GM12878 (cell line): ENCODE measurements around the gene PSMB5. TPM values are rescaled to one million over a fixed set of nuclear protein-coding genes. Genes with fewer than 3 reads are reported as not detected.

Experiments used
- ATAC-seq: fragments of 200-7000 bp; cut with Tn5 transposase; 3 replicates; pipeline ENCODE4 v1.9.1; 2020; ENCODE audit warnings: mild to moderate bottlenecking, moderate library complexity
- BruUV-seq: library from RNA; stranded (reverse); fragments of 400-500 nt; replicated peaks from 2 replicates; lab custom pipeline; 2021; lab: Mats Ljungman, UMichigan
- CTCF ChIA-PET: fragments of 300-600 bp; sonication (Branson Sonifier 250); formaldehyde crosslinking; extraction: SDS; loops from one replicate; lab custom pipeline; 2021; ENCODE audit warnings: inconsistent platforms; lab: Yijun Ruan, JAX
- POLR2A ChIA-PET: fragments of 350-600 bp; formaldehyde crosslinking; extraction: SDS; loops from one replicate; lab custom pipeline; 2021; ENCODE audit warnings: inconsistent platforms; lab: Charles Lee
- RAD21 ChIA-PET: fragments of 300-600 bp; sonication (Branson Sonifier 250); formaldehyde crosslinking; loops from one replicate; lab custom pipeline; 2023; ENCODE audit warnings: antibody characterized with exemption; ENCODE audit not compliant: unreplicated experiment; lab: Charles Lee
- SMC1A ChIA-PET: fragments of 300-600 bp; sonication (Branson Sonifier 250); formaldehyde crosslinking; loops from one replicate; lab custom pipeline; 2023; ENCODE audit not compliant: unreplicated experiment, uncharacterized antibody; lab: Charles Lee
- DNase-seq: peaks from one replicate; pipeline ENCODE4 v3.0.0-alpha.2; 2011; ENCODE audit warnings: low read depth, low spot score
- FAIRE-seq: peaks from 3 replicates; lab custom pipeline; 2011; peaks lifted over from hg19 to GRCh38; lab: Jason Lieb, UNC
- H2AFZ ChIP-seq: 2 replicates; pipeline ENCODE4 v1.6.0; 2011; ENCODE audit warnings: low read depth, low read length, control low read depth; ENCODE audit not compliant: control insufficient read depth
- H3K27ac ChIP-seq: 2 replicates; pipeline ENCODE4 v1.5.1; 2011; ENCODE audit warnings: control low read depth; ENCODE audit not compliant: control insufficient read depth, insufficient read depth
- H3K27me3 ChIP-seq, 2 experiments: replicated peaks in 1 of 2; 2 replicates each; pipeline versions ENCODE4 v1.6.0 to v1.6.1; 2011; ENCODE audit warnings: low read length in 1 of 2; ENCODE audit not compliant: control insufficient read depth in 2 of 2, insufficient read depth in 2 of 2
- H3K36me3 ChIP-seq, 2 experiments: 2 replicates each; pipeline ENCODE4 v1.5.1; 2011; ENCODE audit warnings: low read length in 1 of 2; ENCODE audit not compliant: control insufficient read depth in 2 of 2, insufficient read depth in 2 of 2
- H3K4me1 ChIP-seq: 2 replicates; pipeline ENCODE4 v1.6.1; 2011; ENCODE audit warnings: mild to moderate bottlenecking, low read length, moderate library complexity, mixed read lengths; ENCODE audit not compliant: control insufficient read depth, insufficient read depth
- H3K4me2 ChIP-seq: 2 replicates; pipeline ENCODE4 v1.6.0; 2011; ENCODE audit warnings: control low read depth; ENCODE audit not compliant: control insufficient read depth, insufficient read depth
- H3K4me3 ChIP-seq: fragments of 200-600 bp; sonication (generic); 2 replicates; pipeline ENCODE4 v1.5.1; 2016
- H3K79me2 ChIP-seq: 2 replicates; pipeline ENCODE4 v1.6.0; 2011; ENCODE audit warnings: low read length; ENCODE audit not compliant: control insufficient read depth, insufficient read depth
- H3K9ac ChIP-seq: 2 replicates; pipeline ENCODE4 v1.8.0; 2011; ENCODE audit warnings: low read length, control low read depth, mixed read lengths; ENCODE audit not compliant: control insufficient read depth, insufficient read depth
- H3K9me3 ChIP-seq: replicated peaks from 3 replicates; pipeline ENCODE4 v1.5.1; 2011; ENCODE audit warnings: mild to moderate bottlenecking, low read length; ENCODE audit not compliant: control insufficient read depth, insufficient read depth
- H4K20me1 ChIP-seq: 2 replicates; pipeline ENCODE4 v1.6.0; 2011; ENCODE audit not compliant: control insufficient read depth, insufficient read depth
- CHD1 ChIP-seq: IDR thresholded peaks from 2 replicates; pipeline ENCODE4 v1.6.1; 2012; ENCODE audit warnings: low read depth, low read length, improper control_type of control experiment
- CREM ChIP-seq: IDR thresholded peaks from 2 replicates; pipeline ENCODE4 v1.6.1; 2014; ENCODE audit warnings: antibody characterized with exemption, low read depth
- DPF2 ChIP-seq: fragments of 450-650 bp; IDR thresholded peaks from 2 replicates; pipeline ENCODE4 v1.6.1; 2017; ENCODE audit warnings: mild to moderate bottlenecking
- EZH2 ChIP-seq: IDR thresholded peaks from 2 replicates; pipeline ENCODE4 v1.6.1; 2012; ENCODE audit warnings: low read depth, mild to moderate bottlenecking, control low read depth, inconsistent platforms, low read length, borderline replicate concordance; ENCODE audit not compliant: control insufficient read depth
- MTA3 ChIP-seq: IDR thresholded peaks from 2 replicates; pipeline ENCODE4 v1.6.1; 2012; ENCODE audit warnings: low read length, inconsistent platforms, borderline replicate concordance
- NR2C2 ChIP-seq: IDR thresholded peaks from 2 replicates; pipeline ENCODE4 v1.6.1; 2011; ENCODE audit warnings: borderline replicate concordance, low read depth; ENCODE audit not compliant: control insufficient read depth, insufficient read length
- POLR2A ChIP-seq: IDR thresholded peaks from 2 replicates; pipeline ENCODE4 v1.6.1; 2011; ENCODE audit warnings: low read depth, mild to moderate bottlenecking, low read length
- POU2F2 ChIP-seq: IDR thresholded peaks from 3 replicates; pipeline ENCODE4 v1.6.1; 2011; ENCODE audit warnings: low read depth, mild to moderate bottlenecking, low read length, borderline replicate concordance
- RUNX3 ChIP-seq: IDR thresholded peaks from 2 replicates; pipeline ENCODE4 v1.6.1; 2012; ENCODE audit warnings: low read length, inconsistent platforms
- SIN3A ChIP-seq: IDR thresholded peaks from 2 replicates; pipeline ENCODE4 v1.6.1; 2012; ENCODE audit warnings: low read depth, low read length, improper control_type of control experiment
- SPI1 ChIP-seq: IDR thresholded peaks from 2 replicates; pipeline ENCODE4 v1.6.1; 2011; ENCODE audit warnings: low read depth, mild to moderate bottlenecking, low read length, moderate library complexity, borderline replicate concordance; ENCODE audit not compliant: insufficient read depth
- SRF ChIP-seq, 2 experiments: IDR thresholded peaks; 2 replicates each; pipeline ENCODE4 v1.6.1; 2011; ENCODE audit warnings: low read depth in 2 of 2, low read length in 2 of 2, mild to moderate bottlenecking in 1 of 2, moderate library complexity in 1 of 2
- STAT1 ChIP-seq: fragments of 450-650 bp; conservative IDR thresholded peaks from 2 replicates; pipeline ENCODE4 v1.6.1; 2014; ENCODE audit warnings: antibody characterized with exemption, mild to moderate bottlenecking
- TARDBP ChIP-seq: IDR thresholded peaks from 2 replicates; pipeline ENCODE4 v1.6.1; 2016; ENCODE audit warnings: borderline replicate concordance
- TCF7 ChIP-seq: IDR thresholded peaks from 2 replicates; pipeline ENCODE4 v1.6.1; 2014; ENCODE audit warnings: antibody characterized with exemption, borderline replicate concordance
- WRNIP1 ChIP-seq: IDR thresholded peaks from 2 replicates; pipeline ENCODE4 v1.6.1; 2011; ENCODE audit warnings: low read depth, low read length, improper control_type of control experiment, borderline replicate concordance
- YBX1 ChIP-seq: fragments of 450-650 bp; IDR thresholded peaks from 2 replicates; pipeline ENCODE4 v1.6.1; 2016; ENCODE audit warnings: antibody characterized with exemption
- WGBS: methylation state at CpG from one replicate; pipeline ENCODE4 v1.1.6; 2016; ENCODE audit warnings: low lambda C conversion rate; ENCODE audit not compliant: insufficient replicate concordance, insufficient coverage; ENCODE audit errors: missing lambda C conversion rate; 5-methylcytosine and 5-hydroxymethylcytosine counted together
- in situ Hi-C: fragments of 300-500 bp; cut with MboI; formaldehyde crosslinking; loops from 9 replicates; pipeline ENCODE4 v1.14.3; 2018; ENCODE audit warnings: mixed read lengths
- intact Hi-C: fragments of 100-400 bp; cut with micrococcal nuclease; formaldehyde crosslinking; loops from one replicate; pipeline ENCODE4 v1.14.2; 2022; ENCODE audit not compliant: unreplicated experiment
- polyA plus RNA-seq, 11 experiments: library from polyadenylated mRNA; depleted of rRNA in 4 of 11; unstranded in 6 of 11; stranded (reverse) in 5 of 11; fragments of >200 nt; fragmentation: Nextera tagmentation in 4 of 11; fragmentation: Illumina TruSeq in 1 of 11; extraction: Ambion mirVana in 4 of 11; extraction: Trizol in 1 of 11; gene quantifications; 1 replicate in 1 of 11; 2 replicates in 10 of 11; pipeline versions ENCODE4 v1.2.1 to v1.2.3, GENCODE V29; 2011 to 2016; ENCODE audit warnings: inconsistent platforms in 2 of 11, missing spikeins in 2 of 11, low read depth in 1 of 11
- total RNA-seq, 4 experiments: library from RNA; depleted of rRNA in 3 of 4; stranded (reverse); fragments of >200 nt in 3 of 4; fragmentation: Illumina TruSeq in 1 of 4; extraction: Trizol in 1 of 4; gene quantifications; 2 replicates each; pipeline versions ENCODE4 v1.2.1 to v1.2.3, GENCODE V29; 2013 to 2021
- TF ChIP-seq, protein P1 (sequence below): fragments of 450-650 bp; formaldehyde crosslinking; IDR thresholded peaks from 2 replicates; pipeline ENCODE4 v1.5.0; 2022; ENCODE audit warnings: mild to moderate bottlenecking, missing genetic modification characterization
- TF ChIP-seq, protein P2 (sequence below): IDR thresholded peaks from 2 replicates; pipeline ENCODE4 v1.6.1; 2011; ENCODE audit warnings: low read depth, mild to moderate bottlenecking, low read length, moderate library complexity, borderline replicate concordance; ENCODE audit errors: extremely low read depth
- TF ChIP-seq, protein P3 (sequence below): fragments of 450-650 bp; IDR thresholded peaks from 2 replicates; pipeline ENCODE4 v1.6.1; 2017; ENCODE audit warnings: low read depth, mild to moderate bottlenecking, moderate library complexity

PSMB5 gene
- total and polyA plus RNA-seq, 10 of the 15 experiments (the other 5 are each of a cell fraction or from before 2014, with no cell fraction given), result 84.5 to 802 (median 144) TPM

GRCh38 chr14:23009483-23009938 lies 25.2 kb downstream of the PSMB5 start (continued):
- TF ChIP-seq CHD1 (no peak), SPI1 (no peak), CREM (0 out of 2 replicates have a peak, but pooled peaks have one; percentile 12), TARDBP (no peak), NR2C2 (no peak), SRF (IDR thresholded peaks at IDR 0.05; ENCODE audit: low read depth in 2 of 2, low read length in 2 of 2) (no peak)
- TF ChIP-seq, protein P1, sequence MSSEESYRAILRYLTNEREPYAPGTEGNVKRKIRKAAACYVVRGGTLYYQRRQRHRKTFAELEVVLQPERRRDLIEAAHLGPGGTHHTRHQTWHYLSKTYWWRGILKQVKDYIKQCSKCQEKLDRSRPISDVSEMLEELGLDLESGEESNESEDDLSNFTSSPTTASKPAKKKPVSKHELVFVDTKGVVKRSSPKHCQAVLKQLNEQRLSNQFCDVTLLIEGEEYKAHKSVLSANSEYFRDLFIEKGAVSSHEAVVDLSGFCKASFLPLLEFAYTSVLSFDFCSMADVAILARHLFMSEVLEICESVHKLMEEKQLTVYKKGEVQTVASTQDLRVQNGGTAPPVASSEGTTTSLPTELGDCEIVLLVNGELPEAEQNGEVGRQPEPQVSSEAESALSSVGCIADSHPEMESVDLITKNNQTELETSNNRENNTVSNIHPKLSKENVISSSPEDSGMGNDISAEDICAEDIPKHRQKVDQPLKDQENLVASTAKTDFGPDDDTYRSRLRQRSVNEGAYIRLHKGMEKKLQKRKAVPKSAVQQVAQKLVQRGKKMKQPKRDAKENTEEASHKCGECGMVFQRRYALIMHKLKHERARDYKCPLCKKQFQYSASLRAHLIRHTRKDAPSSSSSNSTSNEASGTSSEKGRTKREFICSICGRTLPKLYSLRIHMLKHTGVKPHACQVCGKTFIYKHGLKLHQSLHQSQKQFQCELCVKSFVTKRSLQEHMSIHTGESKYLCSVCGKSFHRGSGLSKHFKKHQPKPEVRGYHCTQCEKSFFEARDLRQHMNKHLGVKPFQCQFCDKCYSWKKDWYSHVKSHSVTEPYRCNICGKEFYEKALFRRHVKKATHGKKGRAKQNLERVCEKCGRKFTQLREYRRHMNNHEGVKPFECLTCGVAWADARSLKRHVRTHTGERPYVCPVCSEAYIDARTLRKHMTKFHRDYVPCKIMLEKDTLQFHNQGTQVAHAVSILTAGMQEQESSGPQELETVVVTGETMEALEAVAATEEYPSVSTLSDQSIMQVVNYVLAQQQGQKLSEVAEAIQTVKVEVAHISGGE (CRISPR knock-in tag), result no peak
- TF ChIP-seq, all 136 proteins: peak for 3

DNA sequence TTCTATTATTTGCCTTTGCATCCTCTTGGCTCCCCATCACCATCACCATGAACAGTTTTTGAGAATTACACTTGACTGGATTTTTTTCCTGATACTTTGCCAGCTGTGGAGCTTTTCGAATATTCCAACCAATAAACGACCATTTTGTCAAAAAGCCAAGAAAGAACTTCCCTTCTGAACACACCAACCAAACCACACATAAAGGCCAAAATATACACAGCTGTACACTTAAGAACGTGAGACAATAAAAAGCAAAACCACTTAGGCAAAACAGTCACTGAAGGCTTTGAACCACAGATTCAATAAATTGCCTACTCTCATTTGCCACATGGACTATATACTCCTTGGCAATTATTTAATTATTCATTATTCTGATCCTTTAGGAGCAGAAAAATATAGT lies 25.9 kb downstream of the PSMB5 start:
- POLR2A ChIA-PET, result interaction anchor here (0.5 to 3.2 kb wide), 5 partner anchors 17 to 49 kb away, joined by 3 to 15 read pairs (median 6); no protein-coding TSS in a partner anchor
- RAD21 ChIA-PET, result interaction anchor here (0.8 to 3.0 kb wide), 6 partner anchors 14 to 90 kb away, joined by 3 to 10 read pairs (median 3); partner anchors contain the start of gene RBM23
- TF ChIP-seq RUNX3 (peak; percentile 64), WRNIP1 (no peak), EZH2 (no peak), MTA3 (no peak), DPF2 (no peak), POLR2A (no peak), POU2F2 (no peak), TCF7 (no peak), YBX1 (no peak), STAT1 (no peak), SIN3A (no peak)
- TF ChIP-seq, protein P2, sequence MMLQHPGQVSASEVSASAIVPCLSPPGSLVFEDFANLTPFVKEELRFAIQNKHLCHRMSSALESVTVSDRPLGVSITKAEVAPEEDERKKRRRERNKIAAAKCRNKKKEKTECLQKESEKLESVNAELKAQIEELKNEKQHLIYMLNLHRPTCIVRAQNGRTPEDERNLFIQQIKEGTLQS, result no peak
- TF ChIP-seq, protein P3, sequence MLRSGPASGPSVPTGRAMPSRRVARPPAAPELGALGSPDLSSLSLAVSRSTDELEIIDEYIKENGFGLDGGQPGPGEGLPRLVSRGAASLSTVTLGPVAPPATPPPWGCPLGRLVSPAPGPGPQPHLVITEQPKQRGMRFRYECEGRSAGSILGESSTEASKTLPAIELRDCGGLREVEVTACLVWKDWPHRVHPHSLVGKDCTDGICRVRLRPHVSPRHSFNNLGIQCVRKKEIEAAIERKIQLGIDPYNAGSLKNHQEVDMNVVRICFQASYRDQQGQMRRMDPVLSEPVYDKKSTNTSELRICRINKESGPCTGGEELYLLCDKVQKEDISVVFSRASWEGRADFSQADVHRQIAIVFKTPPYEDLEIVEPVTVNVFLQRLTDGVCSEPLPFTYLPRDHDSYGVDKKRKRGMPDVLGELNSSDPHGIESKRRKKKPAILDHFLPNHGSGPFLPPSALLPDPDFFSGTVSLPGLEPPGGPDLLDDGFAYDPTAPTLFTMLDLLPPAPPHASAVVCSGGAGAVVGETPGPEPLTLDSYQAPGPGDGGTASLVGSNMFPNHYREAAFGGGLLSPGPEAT, result no peak

More for the DNA sequence above, 25.9 kb downstream of the PSMB5 start:
- intact Hi-C loops (no loop called here), in situ Hi-C loops (no loop called here)
- H3K4me3 ChIP-seq, result peak overlapping the region; percentile 76
- peaks cover 9% of the 10 kb centered on the region for H3K79me2 ChIP-seq
- H3K36me3 ChIP-seq, result no peaks in the 10 kb centered on the region
- H4K20me1 ChIP-seq, result no peaks in the 10 kb centered on the region
- H3K9ac ChIP-seq, result peak overlapping the region; percentile 84; the same call in 1 of the 2 replicates
- peak overlapping the region; percentile 41 for H2AFZ ChIP-seq
- H3K27ac ChIP-seq, result peak overlapping the region; percentile 82
- H3K4me2 ChIP-seq, result peak overlapping the region; percentile 98
- ChIA-PET SMC1A (interaction anchor here (0.6 to 3.8 kb wide), 11 partner anchors 13 to 215 kb away, joined by 3 to 67 read pairs (median 5); partner anchors contain the start of genes ACIN1, C14orf119, CDH24 and PRMT5), CTCF (interaction anchor here (0.6 to 4.1 kb wide), 8 partner anchors 14 to 79 kb away, joined by 3 to 108 read pairs (median 12); partner anchors contain the start of genes CDH24 and PRMT5)
- no TSS peak for BruUV-seq
- DNase-seq, result no peak
- FAIRE-seq, result peak; percentile 41
- H3K27me3 ChIP-seq, result no peaks in the 10 kb centered on the region
- ATAC-seq, result no peak
- H3K4me1 ChIP-seq, result peaks cover 21% of the 10 kb centered on the region
- H3K9me3 ChIP-seq, result no peaks in the 10 kb centered on the region
- WGBS, result 0% methylated on average over 3 of the region's 3 CpGs
